ENCODE measurements around the gene AMIGO3.

DNA sequence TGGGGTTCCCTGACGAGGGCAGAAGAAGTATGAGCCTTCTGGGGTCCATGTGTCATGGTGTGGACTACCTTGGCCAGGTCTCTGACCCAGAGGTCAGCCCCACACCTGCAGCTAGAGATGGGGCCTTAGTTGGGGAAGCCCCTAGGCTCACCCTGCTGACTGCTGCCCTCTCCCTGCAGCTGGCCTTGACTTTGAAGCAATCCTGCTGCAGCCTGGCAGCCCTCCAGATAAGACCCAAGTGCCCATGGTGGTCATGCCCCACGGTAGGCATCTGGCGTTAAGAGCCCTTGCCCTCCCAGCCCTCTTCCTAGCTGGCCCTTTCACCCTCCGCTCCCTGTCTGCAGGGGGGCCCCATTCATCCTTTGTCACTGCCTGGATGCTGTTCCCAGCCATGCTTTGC lies 37.9 kb downstream of the AMIGO3 start:
- no peak for TF ChIP-seq POLR2A (IDR thresholded peaks at IDR 0.05)
- TF ChIP-seq, protein P1, sequence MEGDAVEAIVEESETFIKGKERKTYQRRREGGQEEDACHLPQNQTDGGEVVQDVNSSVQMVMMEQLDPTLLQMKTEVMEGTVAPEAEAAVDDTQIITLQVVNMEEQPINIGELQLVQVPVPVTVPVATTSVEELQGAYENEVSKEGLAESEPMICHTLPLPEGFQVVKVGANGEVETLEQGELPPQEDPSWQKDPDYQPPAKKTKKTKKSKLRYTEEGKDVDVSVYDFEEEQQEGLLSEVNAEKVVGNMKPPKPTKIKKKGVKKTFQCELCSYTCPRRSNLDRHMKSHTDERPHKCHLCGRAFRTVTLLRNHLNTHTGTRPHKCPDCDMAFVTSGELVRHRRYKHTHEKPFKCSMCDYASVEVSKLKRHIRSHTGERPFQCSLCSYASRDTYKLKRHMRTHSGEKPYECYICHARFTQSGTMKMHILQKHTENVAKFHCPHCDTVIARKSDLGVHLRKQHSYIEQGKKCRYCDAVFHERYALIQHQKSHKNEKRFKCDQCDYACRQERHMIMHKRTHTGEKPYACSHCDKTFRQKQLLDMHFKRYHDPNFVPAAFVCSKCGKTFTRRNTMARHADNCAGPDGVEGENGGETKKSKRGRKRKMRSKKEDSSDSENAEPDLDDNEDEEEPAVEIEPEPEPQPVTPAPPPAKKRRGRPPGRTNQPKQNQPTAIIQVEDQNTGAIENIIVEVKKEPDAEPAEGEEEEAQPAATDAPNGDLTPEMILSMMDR (IDR thresholded peaks at IDR 0.05), result no peak

All from gastroesophageal sphincter (tissue), 3 donors.